SU-DHL-6 (cell line): ENCODE measurements around the gene IBA57.

ENCODE experiments used
- H2AFZ ChIP-seq: fragments of 200-600 bp; sonication (generic); 2 replicates; pipeline ENCODE4 v1.6.1; 2014; ENCODE audit warnings: low read depth, mild to moderate bottlenecking, moderate library complexity, mixed read lengths, antibody characterized with exemption, low read length; ENCODE audit not compliant: severe bottlenecking
- H3F3A ChIP-seq: fragments of 200-600 bp; shearing (Covaris generic); 2 replicates; pipeline ENCODE4 v1.6.0; 2016; ENCODE audit warnings: antibody characterized with exemption, mild to moderate bottlenecking; ENCODE audit not compliant: insufficient read depth
- H3K27ac ChIP-seq: fragments of 200-600 bp; sonication (generic); 2 replicates; pipeline ENCODE4 v1.5.1; 2016; ENCODE audit warnings: low read depth, mild to moderate bottlenecking, low read length, moderate library complexity, mixed read lengths
- H3K27me3 ChIP-seq: fragments of 200-600 bp; sonication (generic), shearing (Covaris generic); 2 replicates; pipeline ENCODE4 v1.6.0; 2014; ENCODE audit warnings: mild to moderate bottlenecking, low read length
- H3K36me3 ChIP-seq: fragments of 200-600 bp; sonication (generic); 2 replicates; pipeline ENCODE4 v1.6.1; 2014; ENCODE audit warnings: mild to moderate bottlenecking, low read length, mixed read lengths
- H3K4me2 ChIP-seq: fragments of 300-600, 200-600 bp; shearing (Covaris generic), sonication (generic); 2 replicates; pipeline ENCODE4 v1.6.0; 2014; ENCODE audit warnings: low read length, low read depth, mild to moderate bottlenecking; ENCODE audit not compliant: poor library complexity, severe bottlenecking
- H3K4me3 ChIP-seq: fragments of 200-600 bp; sonication (generic); 2 replicates; pipeline ENCODE4 v1.5.1; 2014; ENCODE audit warnings: antibody characterized with exemption, low read length, mild to moderate bottlenecking, mixed read lengths; ENCODE audit not compliant: insufficient read depth, poor library complexity, severe bottlenecking
- H3K79me2 ChIP-seq: fragments of 200-600 bp; sonication (generic); 2 replicates; pipeline ENCODE4 v1.6.1; 2014; ENCODE audit warnings: mild to moderate bottlenecking, low read length, moderate library complexity; ENCODE audit not compliant: insufficient read depth
- H3K9ac ChIP-seq: fragments of 200-600 bp; sonication (generic); 2 replicates; pipeline ENCODE4 v1.7.0; 2014; ENCODE audit warnings: mild to moderate bottlenecking, low read length
- H3K9me2 ChIP-seq: fragments of 200-600 bp; sonication (generic); replicated peaks from 2 replicates; pipeline ENCODE4 v1.6.1; 2014; ENCODE audit warnings: low read length; ENCODE audit not compliant: insufficient read depth
- H3K9me3 ChIP-seq: fragments of 200-600 bp; sonication (generic); 2 replicates; pipeline ENCODE4 v1.6.1; 2014; ENCODE audit warnings: low read length, mixed read lengths; ENCODE audit not compliant: insufficient read depth
- H4K20me1 ChIP-seq: fragments of 200-600 bp; sonication (generic); 2 replicates; pipeline ENCODE4 v1.6.1; 2014; ENCODE audit warnings: low read depth, mild to moderate bottlenecking, antibody characterized with exemption, low read length, moderate library complexity, mixed read lengths
- EZH2phosphoT487 ChIP-seq: fragments of 200-600 bp; sonication (generic), shearing (Covaris generic); conservative IDR thresholded peaks from 2 replicates; pipeline ENCODE4 v1.6.1; 2018; ENCODE audit warnings: mild to moderate bottlenecking, antibody characterized with exemption, low read length, moderate library complexity, mixed read lengths
- TF ChIP-seq, protein P1 (sequence below): fragments of 200-600 bp; sonication (generic); IDR thresholded peaks from one replicate; pipeline ENCODE4 v1.5.1; 2017; ENCODE audit warnings: antibody characterized with exemption, mild to moderate bottlenecking, low read length, moderate library complexity; ENCODE audit not compliant: insufficient read depth, poor library complexity, severe bottlenecking

The IBA57 gene

DNA sequence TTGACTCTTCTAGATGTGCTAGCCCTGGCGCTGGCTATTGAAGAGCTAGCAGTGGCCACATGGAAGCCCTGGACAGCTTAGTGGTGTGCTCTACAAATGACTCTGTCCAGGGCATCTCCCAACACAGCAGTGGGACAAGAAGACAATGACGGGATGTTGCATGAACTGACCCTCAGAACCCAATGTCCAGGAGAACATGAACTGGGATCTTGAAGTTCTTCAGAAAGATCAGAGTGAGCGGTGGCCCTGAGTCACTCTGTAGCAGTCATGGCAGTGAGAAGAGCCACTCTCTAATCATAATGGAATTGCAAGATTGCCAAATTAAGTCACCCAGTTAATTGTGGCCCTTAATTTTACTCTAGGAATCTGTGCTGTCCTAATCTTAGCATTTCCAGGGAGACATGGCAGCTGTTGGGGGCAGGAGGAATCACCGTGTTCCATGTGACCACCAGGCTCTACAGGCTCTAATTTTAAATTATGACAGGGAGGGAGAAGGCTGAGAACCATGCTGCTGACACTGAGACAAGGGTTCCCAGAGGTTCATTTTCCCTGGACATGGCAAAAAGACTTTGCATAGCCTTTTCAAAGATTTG, 32.0 kb downstream of the IBA57 start:
- H3K4me3 ChIP-seq, result no peak overlapping the region
- no peaks in the 10 kb centered on the region for H3K9me2 ChIP-seq
- H4K20me1 ChIP-seq, result no peaks in the 10 kb centered on the region
- H3K9me3 ChIP-seq, result peaks cover 16% of the 10 kb centered on the region; the same call in 1 of the 2 replicates
- no peaks in the 10 kb centered on the region for H3K27me3 ChIP-seq
- no peak overlapping the region for H3K4me2 ChIP-seq
- H3K9ac ChIP-seq, result no peak overlapping the region
- no peaks in the 10 kb centered on the region for H3F3A ChIP-seq
- no peak for TF ChIP-seq EZH2phosphoT487
- TF ChIP-seq, protein P1, sequence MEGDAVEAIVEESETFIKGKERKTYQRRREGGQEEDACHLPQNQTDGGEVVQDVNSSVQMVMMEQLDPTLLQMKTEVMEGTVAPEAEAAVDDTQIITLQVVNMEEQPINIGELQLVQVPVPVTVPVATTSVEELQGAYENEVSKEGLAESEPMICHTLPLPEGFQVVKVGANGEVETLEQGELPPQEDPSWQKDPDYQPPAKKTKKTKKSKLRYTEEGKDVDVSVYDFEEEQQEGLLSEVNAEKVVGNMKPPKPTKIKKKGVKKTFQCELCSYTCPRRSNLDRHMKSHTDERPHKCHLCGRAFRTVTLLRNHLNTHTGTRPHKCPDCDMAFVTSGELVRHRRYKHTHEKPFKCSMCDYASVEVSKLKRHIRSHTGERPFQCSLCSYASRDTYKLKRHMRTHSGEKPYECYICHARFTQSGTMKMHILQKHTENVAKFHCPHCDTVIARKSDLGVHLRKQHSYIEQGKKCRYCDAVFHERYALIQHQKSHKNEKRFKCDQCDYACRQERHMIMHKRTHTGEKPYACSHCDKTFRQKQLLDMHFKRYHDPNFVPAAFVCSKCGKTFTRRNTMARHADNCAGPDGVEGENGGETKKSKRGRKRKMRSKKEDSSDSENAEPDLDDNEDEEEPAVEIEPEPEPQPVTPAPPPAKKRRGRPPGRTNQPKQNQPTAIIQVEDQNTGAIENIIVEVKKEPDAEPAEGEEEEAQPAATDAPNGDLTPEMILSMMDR, result no peak
- no peak overlapping the region for H3K27ac ChIP-seq
- no peaks in the 10 kb centered on the region for H3K79me2 ChIP-seq
- H3K36me3 ChIP-seq, result no peaks in the 10 kb centered on the region
- H2AFZ ChIP-seq, result no peak overlapping the region

GRCh38 chr1:228198977-228199590, 33.5 kb downstream of the IBA57 start:
- H3K9me2 ChIP-seq, result no peaks in the 10 kb centered on the region
- H3K4me2 ChIP-seq, result no peak overlapping the region
- H3K79me2 ChIP-seq, result no peaks in the 10 kb centered on the region
- H3K9ac ChIP-seq, result no peak overlapping the region
- no peaks in the 10 kb centered on the region for H3K27me3 ChIP-seq
- H3F3A ChIP-seq, result no peaks in the 10 kb centered on the region
- peaks cover 16% of the 10 kb centered on the region; the same call in 1 of the 2 replicates for H3K9me3 ChIP-seq
- H3K27ac ChIP-seq, result no peak overlapping the region
- H3K4me3 ChIP-seq, result no peak overlapping the region
- no peaks in the 10 kb centered on the region for H4K20me1 ChIP-seq
- no peak overlapping the region for H2AFZ ChIP-seq
- TF ChIP-seq EZH2phosphoT487, result no peak
- TF ChIP-seq, protein P1, result no peak
- H3K36me3 ChIP-seq, result no peaks in the 10 kb centered on the region

GRCh38 chr1:228204958-228205357, 39.4 kb downstream of the IBA57 start:
- H3K79me2 ChIP-seq, result no peaks in the 10 kb centered on the region
- TF ChIP-seq EZH2phosphoT487, result no peak
- TF ChIP-seq, protein P1, result no peak
- H3K36me3 ChIP-seq, result no peaks in the 10 kb centered on the region
- no peak overlapping the region for H3K4me2 ChIP-seq
- no peaks in the 10 kb centered on the region for H3F3A ChIP-seq
- no peak overlapping the region for H3K27ac ChIP-seq
- no peaks in the 10 kb centered on the region for H3K9me2 ChIP-seq
- H4K20me1 ChIP-seq, result no peaks in the 10 kb centered on the region
- no peaks in the 10 kb centered on the region for H3K9me3 ChIP-seq
- H3K4me3 ChIP-seq, result no peak overlapping the region
- H2AFZ ChIP-seq, result no peak overlapping the region
- H3K9ac ChIP-seq, result no peak overlapping the region
- H3K27me3 ChIP-seq, result no peaks in the 10 kb centered on the region
